ENCODE measurements around the gene SMIM13. TPM values are rescaled to one million over a fixed set of nuclear protein-coding genes. Genes with fewer than 3 reads are reported as not detected.

Gene SMIM13
- total and polyA plus RNA-seq, 8 donors: 1.2 to 15.8 (median 3.0) TPM

- H3K27ac ChIP-seq: no peak overlapping the region
- intact Hi-C loops (cut with DNase I; ENCODE audit: low total_unique reads): no loop called here
- no peaks in the 10 kb centered on the region for H3K9me3 ChIP-seq
- DNase-seq: no peak
- no peak for TF ChIP-seq CTCF (IDR thresholded peaks at IDR 0.05)
- no peak for TF ChIP-seq POLR2A (IDR thresholded peaks at IDR 0.05)
- TF ChIP-seq EP300 (IDR thresholded peaks at IDR 0.05): no peak
- no peak for TF ChIP-seq POLR2AphosphoS5 (IDR thresholded peaks at IDR 0.05)
- WGBS, 5 donors: 52 to 63% (median 57%) methylated on average over 4 of the region's 4 CpGs
- H3K4me1 ChIP-seq: peaks cover 3 to 43% (median 19%) of the 10 kb centered on the region in 4 donors
- H3K36me3 ChIP-seq: no peaks in the 10 kb centered on the region
- H3K4me3 ChIP-seq: no peak overlapping the region
- H3K27me3 ChIP-seq: no peaks in the 10 kb centered on the region
Observed at GRCh38 chr6:11120271-11121005, 26.8 kb downstream of the SMIM13 start.

- H3K4me1 ChIP-seq: peaks cover 3 to 37% (median 19%) of the 10 kb centered on the region in 4 donors
- TF ChIP-seq POLR2A (IDR thresholded peaks at IDR 0.05): no peak
- TF ChIP-seq POLR2AphosphoS5 (IDR thresholded peaks at IDR 0.05): no peak
- no peak for TF ChIP-seq EP300 (IDR thresholded peaks at IDR 0.05)
- TF ChIP-seq CTCF (IDR thresholded peaks at IDR 0.05): no peak
Observed at GRCh38 chr6:11121851-11122250, 28.2 kb downstream of the SMIM13 start.

DNA sequence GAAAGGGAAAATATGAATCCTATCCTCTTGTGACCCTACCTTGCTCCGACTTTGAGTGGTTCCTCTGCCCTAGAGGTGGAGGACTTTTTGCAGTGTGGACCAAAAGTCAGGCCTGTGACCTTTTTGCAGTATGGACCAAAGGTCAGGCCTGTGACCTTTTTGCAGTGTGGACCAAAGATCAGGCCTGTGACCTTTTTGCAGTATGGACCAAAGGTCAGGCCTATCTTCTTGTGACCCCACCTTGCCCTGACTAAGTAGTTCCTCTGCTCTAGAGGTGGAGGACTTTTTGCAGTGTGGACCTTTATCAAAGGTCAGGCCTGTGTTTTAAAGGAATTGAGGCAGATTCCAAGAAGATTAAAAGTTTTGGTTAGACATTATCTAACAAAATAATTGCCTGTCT, 28.7 kb downstream of the SMIM13 start:
- no peaks in the 10 kb centered on the region for H3K9me3 ChIP-seq
- peaks cover 3 to 37% (median 19%) of the 10 kb centered on the region in 4 donors for H3K4me1 ChIP-seq
- no peak for TF ChIP-seq POLR2A (IDR thresholded peaks at IDR 0.05)
- TF ChIP-seq CTCF (IDR thresholded peaks at IDR 0.05): no peak
- no peak for TF ChIP-seq EP300 (IDR thresholded peaks at IDR 0.05)
- TF ChIP-seq POLR2AphosphoS5 (IDR thresholded peaks at IDR 0.05): no peak
- H3K4me3 ChIP-seq: no peak overlapping the region
- DNase-seq: no peak
- 79 to 90% (median 84%) methylated on average over 1 of the region's 1 CpG for WGBS, 5 donors
- H3K36me3 ChIP-seq: peaks cover 0 to 7% (median 0%) of the 10 kb centered on the region in 4 donors
- intact Hi-C loops (cut with DNase I; ENCODE audit: low total_unique reads): no loop called here
- H3K27me3 ChIP-seq: no peaks in the 10 kb centered on the region
- H3K27ac ChIP-seq: no peak overlapping the region

More at GRCh38 chr6:11121851-11122250, 28.2 kb downstream of the SMIM13 start:
- no peaks in the 10 kb centered on the region for H3K9me3 ChIP-seq
- no peak for DNase-seq
- peaks cover 0 to 2% (median 0%) of the 10 kb centered on the region in 4 donors for H3K36me3 ChIP-seq
- 68 to 77% (median 71%) methylated on average over 2 of the region's 2 CpGs for WGBS, 5 donors
- H3K27ac ChIP-seq: no peak overlapping the region
- intact Hi-C loops (cut with DNase I; ENCODE audit: low total_unique reads): no loop called here
- no peak overlapping the region for H3K4me3 ChIP-seq
- no peaks in the 10 kb centered on the region for H3K27me3 ChIP-seq

GRCh38 chr6:11123978-11124377, 30.3 kb downstream of the SMIM13 start:
- Histone ChIP-seq H3K4me1 (peaks cover 3 to 37% (median 19%) of the 10 kb centered on the region in 4 donors), H3K27ac (no peak overlapping the region), H3K27me3 (no peaks in the 10 kb centered on the region), H3K4me3 (no peak overlapping the region), H3K36me3 (peaks cover 0 to 10% (median 0%) of the 10 kb centered on the region in 4 donors), H3K9me3 (no peaks in the 10 kb centered on the region)
- 90 to 96% (median 93%) methylated on average over 2 of the region's 2 CpGs for WGBS, 5 donors
- intact Hi-C loops (cut with DNase I; ENCODE audit: low total_unique reads): no loop called here
- TF ChIP-seq CTCF (IDR thresholded peaks at IDR 0.05) (peak in 1 of 7 experiments; percentile 4), EP300 (IDR thresholded peaks at IDR 0.05) (no peak)
- no peak for DNase-seq
